Choroid plexus epithelial cell (primary cell): ENCODE results near the gene RSPH1.

Experiments used
- DNase-seq: peaks from one replicate; pipeline ENCODE4 v3.0.0-alpha.2; 2010; ENCODE audit warnings: low read depth
- H3K4me3 ChIP-seq: 2 replicates; pipeline ENCODE4 v1.5.1; 2011; ENCODE audit warnings: low read depth, mild to moderate bottlenecking, control low read depth, low read length, moderate library complexity
- TF ChIP-seq, protein P1 (sequence below): conservative IDR thresholded peaks from 2 replicates; pipeline ENCODE4 v1.5.1; 2011; ENCODE audit warnings: low read depth, mild to moderate bottlenecking, control low read depth, inconsistent platforms, low read length, moderate library complexity

Gene RSPH1

DNA sequence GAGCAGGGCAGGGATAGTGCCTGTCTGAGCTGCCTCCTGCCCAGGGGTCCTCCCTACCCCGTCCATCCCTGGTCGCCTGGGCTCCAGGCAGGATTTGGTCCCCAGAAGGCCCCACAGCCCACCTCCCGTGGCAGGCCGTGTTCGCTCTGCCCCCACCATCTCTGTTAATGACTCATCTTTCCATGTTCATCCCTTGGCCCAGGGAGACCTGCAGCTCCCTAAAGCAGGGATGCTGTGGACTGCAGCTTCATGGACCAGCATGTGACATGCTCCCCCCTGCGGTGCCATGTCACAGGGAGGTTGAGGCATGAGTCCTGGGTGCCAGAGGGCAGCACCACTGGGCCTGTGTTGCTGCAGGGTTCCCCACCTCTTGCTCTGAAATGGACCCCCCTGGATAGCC, 65.5 kb downstream of the RSPH1 start:
- no peak overlapping the region for H3K4me3 ChIP-seq
- TF ChIP-seq, protein P1, sequence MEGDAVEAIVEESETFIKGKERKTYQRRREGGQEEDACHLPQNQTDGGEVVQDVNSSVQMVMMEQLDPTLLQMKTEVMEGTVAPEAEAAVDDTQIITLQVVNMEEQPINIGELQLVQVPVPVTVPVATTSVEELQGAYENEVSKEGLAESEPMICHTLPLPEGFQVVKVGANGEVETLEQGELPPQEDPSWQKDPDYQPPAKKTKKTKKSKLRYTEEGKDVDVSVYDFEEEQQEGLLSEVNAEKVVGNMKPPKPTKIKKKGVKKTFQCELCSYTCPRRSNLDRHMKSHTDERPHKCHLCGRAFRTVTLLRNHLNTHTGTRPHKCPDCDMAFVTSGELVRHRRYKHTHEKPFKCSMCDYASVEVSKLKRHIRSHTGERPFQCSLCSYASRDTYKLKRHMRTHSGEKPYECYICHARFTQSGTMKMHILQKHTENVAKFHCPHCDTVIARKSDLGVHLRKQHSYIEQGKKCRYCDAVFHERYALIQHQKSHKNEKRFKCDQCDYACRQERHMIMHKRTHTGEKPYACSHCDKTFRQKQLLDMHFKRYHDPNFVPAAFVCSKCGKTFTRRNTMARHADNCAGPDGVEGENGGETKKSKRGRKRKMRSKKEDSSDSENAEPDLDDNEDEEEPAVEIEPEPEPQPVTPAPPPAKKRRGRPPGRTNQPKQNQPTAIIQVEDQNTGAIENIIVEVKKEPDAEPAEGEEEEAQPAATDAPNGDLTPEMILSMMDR, result no peak
- DNase-seq, result no peak

DNA sequence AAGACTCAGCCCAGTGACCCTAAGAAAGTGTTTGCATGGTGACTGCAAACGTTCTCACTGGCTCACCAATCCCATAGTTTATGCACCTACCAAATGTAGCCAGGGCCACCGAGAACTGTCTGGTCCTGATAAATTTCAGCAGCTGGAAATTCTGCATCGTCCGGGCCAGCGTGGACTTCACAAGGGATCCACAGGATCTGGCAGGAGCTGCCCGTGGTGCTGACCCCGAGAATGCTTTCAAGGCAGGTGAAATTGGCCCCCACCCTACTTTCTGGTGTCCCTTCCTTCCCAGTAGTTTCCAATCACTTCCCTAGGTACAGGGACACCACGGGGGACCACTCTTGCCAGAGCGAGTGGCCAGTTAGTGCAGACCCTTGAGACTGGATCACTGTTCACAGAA, 66.2 kb downstream of the RSPH1 start:
- H3K4me3 ChIP-seq, result no peak overlapping the region
- DNase-seq, result no peak
- TF ChIP-seq, protein P1, result no peak

DNA sequence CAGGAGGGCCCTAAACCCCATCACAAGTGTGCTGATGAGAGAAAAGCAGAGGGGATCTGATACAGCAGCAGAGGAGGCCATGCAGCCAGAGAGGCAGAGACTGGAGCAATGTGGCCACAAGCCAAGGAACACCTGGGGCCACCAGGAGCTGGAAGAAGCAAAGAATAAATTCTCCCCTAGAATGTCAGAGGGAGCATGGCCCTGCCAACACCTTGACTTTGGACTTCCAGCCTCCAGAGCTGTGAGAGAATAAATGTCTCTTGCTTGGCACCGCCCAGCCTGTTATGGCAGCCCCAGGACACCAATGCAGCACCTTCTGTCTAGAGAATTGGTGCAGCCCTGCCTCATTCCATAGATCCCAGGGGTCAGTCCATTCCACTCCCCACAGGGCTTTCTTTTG, 67.0 kb downstream of the RSPH1 start:
- no peak overlapping the region for H3K4me3 ChIP-seq
- DNase-seq, result no peak
- TF ChIP-seq, protein P1, result no peak

DNA sequence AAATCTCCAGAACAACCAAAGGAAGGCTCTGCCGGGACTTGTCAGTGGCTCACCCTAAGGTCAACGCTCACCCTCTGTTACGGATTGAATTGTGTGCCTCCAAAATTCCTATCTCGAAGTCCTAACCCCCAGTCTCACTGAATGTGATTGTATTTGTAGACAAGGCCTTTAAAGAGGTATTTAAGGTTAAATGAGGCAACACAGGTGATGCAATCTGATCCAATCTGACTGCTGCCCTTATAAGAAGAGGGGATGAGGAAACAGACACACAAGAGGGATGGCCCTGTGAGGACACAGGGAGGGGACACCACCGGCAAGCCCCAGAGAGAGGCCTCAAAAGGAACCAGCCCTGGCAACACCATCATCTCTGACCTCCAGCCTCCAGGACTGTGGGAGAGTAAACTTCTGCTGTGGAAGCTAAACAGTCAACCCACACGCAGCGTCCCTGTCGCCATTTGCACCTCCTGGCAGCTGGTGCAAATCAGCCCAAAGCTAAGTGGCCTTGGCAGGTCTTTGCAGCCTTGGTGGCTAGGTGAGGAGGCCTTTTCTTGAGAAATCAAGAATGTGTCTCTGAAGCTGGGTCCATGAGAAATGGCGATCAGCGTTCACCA, 68.1 kb downstream of the RSPH1 start:
- H3K4me3 ChIP-seq, result no peak overlapping the region
- TF ChIP-seq, protein P1, result no peak
- no peak for DNase-seq

DNA sequence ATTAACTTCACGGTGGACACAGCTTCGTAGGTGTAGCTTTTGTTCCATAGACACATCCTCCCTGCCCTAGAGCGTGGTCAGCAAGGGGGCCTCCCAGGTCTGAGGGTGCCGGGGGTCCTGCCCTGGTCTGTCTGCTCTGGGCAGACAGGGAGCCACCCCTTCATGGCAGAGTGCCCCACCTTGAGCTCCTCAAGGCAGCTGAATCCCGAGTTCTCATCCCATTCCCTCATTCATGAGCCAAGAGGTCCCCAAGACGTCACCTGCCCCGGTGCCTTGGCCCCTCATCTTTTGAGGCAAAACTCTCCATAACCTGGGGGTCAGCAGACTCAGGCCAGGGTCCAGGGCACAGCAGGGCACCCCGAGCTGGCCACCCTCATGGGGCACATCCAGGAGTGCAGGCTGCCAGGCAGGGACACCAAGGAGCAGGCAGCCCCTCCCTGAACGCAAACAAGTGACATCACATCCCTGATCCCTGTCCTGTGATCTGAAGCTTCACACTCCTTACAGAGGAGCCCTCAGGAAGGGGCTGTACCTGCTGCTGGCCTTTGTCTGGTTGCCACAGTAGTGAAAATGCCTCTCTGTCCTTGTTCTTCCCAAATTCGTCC, 69.0 kb downstream of the RSPH1 start:
- TF ChIP-seq, protein P1, result no peak
- H3K4me3 ChIP-seq, result no peak overlapping the region
- no peak for DNase-seq

DNA sequence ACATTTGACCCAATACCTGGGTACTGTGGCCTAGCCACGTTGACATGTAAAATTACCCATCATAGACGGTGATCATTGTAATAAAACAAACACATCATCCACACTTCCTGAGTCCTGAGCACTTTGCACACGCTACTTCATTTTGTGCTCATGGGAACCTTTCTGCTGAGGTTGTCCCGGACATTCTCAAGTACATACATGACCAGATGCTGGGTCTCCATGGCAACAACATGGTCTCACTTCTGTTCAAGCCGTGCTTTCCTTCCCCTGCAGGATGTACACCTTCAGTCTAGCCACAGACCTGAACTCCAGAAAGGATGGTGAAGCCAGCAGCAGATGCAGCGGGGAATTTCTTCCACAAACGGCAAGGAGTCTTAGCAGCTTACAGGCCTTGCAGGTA, 69.6 kb downstream of the RSPH1 start:
- TF ChIP-seq, protein P1, result no peak

DNA sequence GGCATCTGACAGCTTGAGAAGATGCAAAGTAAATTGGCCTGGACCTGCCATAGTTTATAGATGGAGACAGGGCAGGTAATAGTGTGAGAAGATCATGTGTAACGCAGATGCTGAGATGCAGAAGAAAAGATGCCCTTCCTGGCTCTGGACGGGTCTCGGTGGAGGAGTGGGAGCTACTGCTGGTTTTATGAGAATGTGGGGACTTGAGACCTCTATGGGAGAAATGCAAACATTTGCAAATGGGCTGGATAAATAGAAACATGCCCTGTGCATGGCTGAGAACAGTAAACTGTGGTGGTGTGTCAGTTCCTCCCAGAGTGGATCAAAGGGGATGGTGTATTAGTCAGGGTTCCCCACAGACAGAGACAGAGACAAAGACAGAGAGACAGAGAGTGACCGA, 70.4 kb downstream of the RSPH1 start:
- TF ChIP-seq, protein P1, result no peak
- H3K4me3 ChIP-seq, result no peak overlapping the region
- DNase-seq, result no peak

More for the DNA sequence above, 69.6 kb downstream of the RSPH1 start:
- no peak overlapping the region for H3K4me3 ChIP-seq
- DNase-seq, result no peak
